Keratinocyte (primary cell): ENCODE data around the gene BCAM. TPM values are rescaled to one million over a fixed set of nuclear protein-coding genes. Genes with fewer than 3 reads are reported as not detected.

ENCODE experiments used
- DNase-seq: peaks from one replicate; pipeline ENCODE4 v3.0.0-alpha.2; 2011; ENCODE audit warnings: low read depth, missing footprints, low spot score
- FAIRE-seq: peaks from 2 replicates; lab custom pipeline; 2011; peaks lifted over from hg19 to GRCh38; lab: Jason Lieb, UNC
- H2AFZ ChIP-seq: 2 replicates; pipeline ENCODE4 v1.6.0; 2012; ENCODE audit warnings: low read length, control low read depth, inconsistent platforms; ENCODE audit not compliant: control insufficient read depth
- H3K27ac ChIP-seq: 2 replicates; pipeline ENCODE4 v1.5.1; 2011; ENCODE audit warnings: low read length; ENCODE audit not compliant: control insufficient read depth, insufficient read depth
- H3K27me3 ChIP-seq: 3 replicates; pipeline ENCODE4 v1.6.0; 2011; ENCODE audit warnings: low read length; ENCODE audit not compliant: control insufficient read depth, insufficient read depth; ENCODE audit errors: extremely low read depth
- H3K36me3 ChIP-seq, 2 experiments: 2 replicates in 1 of 2; 3 replicates in 1 of 2; pipeline ENCODE4 v1.5.1; 2011; ENCODE audit warnings: low read length in 2 of 2, mild to moderate bottlenecking in 1 of 2; ENCODE audit not compliant: control insufficient read depth in 2 of 2, insufficient read depth in 2 of 2; ENCODE audit errors: extremely low read depth in 1 of 2
- H3K4me1 ChIP-seq: 3 replicates; pipeline ENCODE4 v1.5.1; 2011; ENCODE audit warnings: low read length; ENCODE audit not compliant: control insufficient read depth, insufficient read depth; ENCODE audit errors: extremely low read depth
- H3K4me2 ChIP-seq: 3 replicates; pipeline ENCODE4 v1.6.0; 2011; ENCODE audit warnings: low read depth, low read length; ENCODE audit not compliant: control insufficient read depth, insufficient read depth; ENCODE audit errors: extremely low read depth
- H3K4me3 ChIP-seq, 3 experiments: fragments of 200-600 bp in 1 of 3; sonication (generic) in 1 of 3; 2 replicates in 2 of 3; 3 replicates in 1 of 3; pipeline ENCODE4 v1.5.1; 2011 to 2016; ENCODE audit warnings: low read length in 3 of 3, mild to moderate bottlenecking in 3 of 3, control low read depth in 2 of 3, inconsistent platforms in 1 of 3, low read depth in 1 of 3, mixed read lengths in 1 of 3, mixed run types in 1 of 3, moderate library complexity in 1 of 3; ENCODE audit not compliant: control insufficient read depth in 2 of 3, insufficient read depth in 2 of 3; ENCODE audit errors: extremely low read depth in 1 of 3
- H3K79me2 ChIP-seq: 2 replicates; pipeline ENCODE4 v1.6.0; 2012; ENCODE audit warnings: low read length; ENCODE audit not compliant: control insufficient read depth, insufficient read depth
- H3K9ac ChIP-seq: 3 replicates; pipeline ENCODE4 v1.6.0; 2011; ENCODE audit warnings: low read length; ENCODE audit not compliant: control insufficient read depth, insufficient read depth; ENCODE audit errors: extremely low read depth
- H3K9me1 ChIP-seq: 3 replicates; pipeline ENCODE4 v1.6.0; 2011; ENCODE audit warnings: low read length; ENCODE audit not compliant: control insufficient read depth, insufficient read depth; ENCODE audit errors: extremely low read depth
- H3K9me3 ChIP-seq: 2 replicates; pipeline ENCODE4 v1.5.1; 2012; ENCODE audit warnings: low read depth, low read length; ENCODE audit not compliant: control insufficient read depth
- H4K20me1 ChIP-seq: 3 replicates; pipeline ENCODE4 v1.6.0; 2011; ENCODE audit warnings: low read length; ENCODE audit not compliant: control insufficient read depth, insufficient read depth; ENCODE audit errors: extremely low read depth
- EZH2 ChIP-seq: IDR thresholded peaks from one replicate; pipeline ENCODE4 v1.6.1; 2012; ENCODE audit warnings: inconsistent platforms, mild to moderate bottlenecking, low read length, moderate library complexity
- dilution Hi-C: fragments of 300-500 bp; cut with MboI; formaldehyde crosslinking; loops from one replicate; pipeline ENCODE4 v1.7.0; 2020; ENCODE audit warnings: low sequenced_read_pairs; ENCODE audit not compliant: extremely low pct_ligation_motif_present
- polyA plus RNA-seq, 5 experiments: library from polyadenylated mRNA; depleted of rRNA in 3 of 5; stranded (reverse) in 3 of 5; stranded (forward) in 1 of 5; unstranded in 1 of 5; fragments of >200 nt; gene quantifications; 1 replicate in 1 of 5; 2 replicates in 3 of 5; 3 replicates in 1 of 5; pipeline versions ENCODE4 v1.2.1 to v1.2.3, GENCODE V29; 2011 to 2012; ENCODE audit warnings: missing spikeins in 2 of 5, low read depth in 1 of 5, low replicate concordance in 1 of 5
- TF ChIP-seq, protein P1 (sequence below), 3 experiments: IDR thresholded peaks in 1 of 3; conservative IDR thresholded peaks in 1 of 3; optimal IDR thresholded peaks in 1 of 3; 2 replicates in 2 of 3; 3 replicates in 1 of 3; pipeline versions ENCODE3 to v1.5.1; 2011; ENCODE audit warnings: low read length in 3 of 3, mild to moderate bottlenecking in 3 of 3, moderate library complexity in 2 of 3, control low read depth in 1 of 3, inconsistent platforms in 1 of 3; ENCODE audit not compliant: insufficient read depth in 2 of 3; ENCODE audit errors: extremely low read depth in 1 of 3

The BCAM gene
- polyA plus RNA-seq, 1 donor (not counting 4 experiments of a cell fraction or from before 2014, with no cell fraction given), result 13.6 TPM

DNA sequence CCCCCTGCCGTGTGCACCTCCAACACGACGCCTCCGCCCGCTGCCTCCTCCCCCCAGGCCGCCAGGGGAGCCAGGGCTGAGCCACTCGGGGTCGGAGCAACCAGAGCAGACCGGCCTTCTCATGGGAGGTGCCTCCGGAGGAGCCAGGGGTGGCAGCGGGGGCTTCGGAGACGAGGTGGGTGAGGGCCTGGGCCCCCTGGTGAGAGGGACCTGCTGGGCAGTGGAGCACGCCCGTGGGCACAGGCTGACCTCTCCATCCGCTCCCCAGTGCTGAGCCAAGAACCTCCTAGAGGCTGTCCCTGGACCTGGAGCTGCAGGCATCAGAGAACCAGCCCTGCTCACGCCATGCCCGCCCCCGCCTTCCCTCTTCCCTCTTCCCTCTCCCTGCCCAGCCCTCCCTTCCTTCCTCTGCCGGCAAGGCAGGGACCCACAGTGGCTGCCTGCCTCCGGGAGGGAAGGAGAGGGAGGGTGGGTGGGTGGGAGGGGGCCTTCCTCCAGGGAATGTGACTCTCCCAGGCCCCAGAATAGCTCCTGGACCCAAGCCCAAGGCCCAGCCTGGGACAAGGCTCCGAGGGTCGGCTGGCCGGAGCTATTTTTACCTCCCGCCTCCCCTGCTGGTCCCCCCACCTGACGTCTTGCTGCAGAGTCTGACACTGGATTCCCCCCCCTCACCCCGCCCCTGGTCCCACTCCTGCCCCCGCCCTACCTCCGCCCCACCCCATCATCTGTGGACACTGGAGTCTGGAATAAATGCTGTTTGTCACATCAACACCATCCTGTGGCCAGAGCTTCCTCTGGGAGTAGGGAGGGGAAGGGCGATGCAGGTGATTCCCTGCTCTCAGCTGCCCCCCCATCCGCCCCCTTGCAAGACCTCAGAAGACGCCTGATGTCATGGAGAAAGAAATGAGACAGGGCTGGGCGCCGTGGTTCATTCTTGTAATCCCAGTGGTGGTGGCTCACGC is 12.0 kb downstream of the BCAM start:
- H3K9me1 ChIP-seq, result no peaks in the 10 kb centered on the region
- H3K79me2 ChIP-seq, result no peaks in the 10 kb centered on the region
- no peak overlapping the region for H3K9ac ChIP-seq
- peaks cover 5% of the 10 kb centered on the region for H3K27me3 ChIP-seq
- H3K4me2 ChIP-seq, result no peak overlapping the region
- no peak overlapping the region for H3K4me3 ChIP-seq
- FAIRE-seq (no peak), DNase-seq (no peak)
- no peak overlapping the region for H2AFZ ChIP-seq
- H3K4me1 ChIP-seq, result no peaks in the 10 kb centered on the region
- dilution Hi-C loops, result no loop called here
- H3K9me3 ChIP-seq, result no peaks in the 10 kb centered on the region
- H4K20me1 ChIP-seq, result no peaks in the 10 kb centered on the region
- TF ChIP-seq, protein P1, sequence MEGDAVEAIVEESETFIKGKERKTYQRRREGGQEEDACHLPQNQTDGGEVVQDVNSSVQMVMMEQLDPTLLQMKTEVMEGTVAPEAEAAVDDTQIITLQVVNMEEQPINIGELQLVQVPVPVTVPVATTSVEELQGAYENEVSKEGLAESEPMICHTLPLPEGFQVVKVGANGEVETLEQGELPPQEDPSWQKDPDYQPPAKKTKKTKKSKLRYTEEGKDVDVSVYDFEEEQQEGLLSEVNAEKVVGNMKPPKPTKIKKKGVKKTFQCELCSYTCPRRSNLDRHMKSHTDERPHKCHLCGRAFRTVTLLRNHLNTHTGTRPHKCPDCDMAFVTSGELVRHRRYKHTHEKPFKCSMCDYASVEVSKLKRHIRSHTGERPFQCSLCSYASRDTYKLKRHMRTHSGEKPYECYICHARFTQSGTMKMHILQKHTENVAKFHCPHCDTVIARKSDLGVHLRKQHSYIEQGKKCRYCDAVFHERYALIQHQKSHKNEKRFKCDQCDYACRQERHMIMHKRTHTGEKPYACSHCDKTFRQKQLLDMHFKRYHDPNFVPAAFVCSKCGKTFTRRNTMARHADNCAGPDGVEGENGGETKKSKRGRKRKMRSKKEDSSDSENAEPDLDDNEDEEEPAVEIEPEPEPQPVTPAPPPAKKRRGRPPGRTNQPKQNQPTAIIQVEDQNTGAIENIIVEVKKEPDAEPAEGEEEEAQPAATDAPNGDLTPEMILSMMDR (optimal IDR thresholded peaks at IDR 0.05 in 1 of 3, IDR thresholded peaks at IDR 0.05 in 1 of 3, conservative IDR thresholded peaks at IDR 0.05 in 1 of 3; ENCODE audit: extremely low read depth in 1 of 3, insufficient read depth in 2 of 3, low read length in 3 of 3), result no peak
- no peak for TF ChIP-seq EZH2
- H3K27ac ChIP-seq, result no peak overlapping the region
- peaks cover 0 to 11% of the 10 kb centered on the region in 2 experiments for H3K36me3 ChIP-seq

DNA sequence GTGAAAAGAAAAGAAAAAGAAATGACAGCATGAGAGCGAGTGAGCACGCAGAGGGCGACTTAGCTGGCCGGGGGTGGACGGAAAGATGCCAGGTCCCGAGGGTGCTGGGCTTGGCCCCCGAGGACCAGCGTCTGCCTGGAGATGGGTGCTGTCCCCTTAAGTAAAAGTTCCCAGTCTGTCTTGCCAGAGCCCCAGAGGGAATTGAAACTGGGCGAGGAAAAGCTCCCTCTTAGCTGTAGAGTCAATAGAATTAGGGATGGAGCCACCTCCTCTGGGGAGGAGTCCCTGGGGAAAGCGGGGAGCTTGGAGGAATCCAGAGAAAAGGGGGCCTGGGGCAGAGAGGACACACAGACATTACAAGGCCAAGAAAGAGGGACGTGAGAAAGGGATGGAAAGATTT is 13.3 kb downstream of the BCAM start:
- TF ChIP-seq, protein P1 (optimal IDR thresholded peaks at IDR 0.05 in 1 of 3, IDR thresholded peaks at IDR 0.05 in 1 of 3, conservative IDR thresholded peaks at IDR 0.05 in 1 of 3; ENCODE audit: extremely low read depth in 1 of 3, insufficient read depth in 2 of 3, low read length in 3 of 3), result no peak
- no peak for TF ChIP-seq EZH2
- Histone ChIP-seq H3K4me1 (no peaks in the 10 kb centered on the region), H4K20me1 (no peaks in the 10 kb centered on the region), H3K4me3 (no peak overlapping the region), H3K27ac (no peak overlapping the region), H3K79me2 (no peaks in the 10 kb centered on the region), H3K9ac (no peak overlapping the region), H3K27me3 (peaks cover 13% of the 10 kb centered on the region), H2AFZ (no peak overlapping the region), H3K36me3 (peaks cover 0 to 11% of the 10 kb centered on the region in 2 experiments), H3K9me3 (no peaks in the 10 kb centered on the region), H3K9me1 (no peaks in the 10 kb centered on the region), H3K4me2 (no peak overlapping the region)
- no peak for FAIRE-seq
- dilution Hi-C loops, result no loop called here
- no peak for DNase-seq
